ENCODE results near the gene FAM181B.

- TF ChIP-seq CTCF (IDR thresholded peaks at IDR 0.05), result no peak
- TF ChIP-seq POLR2A (IDR thresholded peaks at IDR 0.05), result no peak
Observed at GRCh38 chr11:82718821-82719220, 14.8 kb downstream of the FAM181B start.
